HG03175 (cell line): ENCODE data around the gene GSE1.

Experiments used
- ATAC-seq: cut with Tn5 transposase; IDR thresholded peaks from one replicate; pipeline ENCODE4 v1.9.1; 2021; ENCODE audit warnings: mild to moderate bottlenecking, moderate library complexity; ENCODE audit not compliant: unreplicated experiment

Gene GSE1

GRCh38 chr16:85616607-85617321 is 3.6 kb downstream of the GSE1 start:
- ATAC-seq: peak; percentile 38

GRCh38 chr16:85617948-85618347 is 4.8 kb downstream of the GSE1 start:
- no peak for ATAC-seq

- no peak for ATAC-seq
These were observed 5.4 kb downstream of the GSE1 start for GRCh38 chr16:85618521-85618920.

GRCh38 chr16:85619101-85619891 is 6.2 kb downstream of the GSE1 start:
- no peak for ATAC-seq

- no peak for ATAC-seq
These were observed 7.3 kb downstream of the GSE1 start for GRCh38 chr16:85620374-85620773.

- ATAC-seq: no peak
These were observed 8.7 kb downstream of the GSE1 start for GRCh38 chr16:85621698-85622428.

- ATAC-seq: no peak
These were observed 9.6 kb downstream of the GSE1 start for GRCh38 chr16:85622683-85623082.

GRCh38 chr16:85623250-85623649 is 10.1 kb downstream of the GSE1 start:
- no peak for ATAC-seq

GRCh38 chr16:85623997-85624601 is 11.0 kb downstream of the GSE1 start:
- no peak for ATAC-seq

- no peak for ATAC-seq
These were observed 11.5 kb downstream of the GSE1 start for GRCh38 chr16:85624646-85625045.

GRCh38 chr16:85625053-85625452 is 11.9 kb downstream of the GSE1 start:
- no peak for ATAC-seq

- ATAC-seq: no peak
These were observed 12.5 kb downstream of the GSE1 start for GRCh38 chr16:85625485-85626117.

- no peak for ATAC-seq
These were observed 13.3 kb downstream of the GSE1 start for GRCh38 chr16:85626191-85626981.

GRCh38 chr16:85627089-85627488 is 14.0 kb downstream of the GSE1 start:
- no peak for ATAC-seq

GRCh38 chr16:85627526-85628264 is 14.6 kb downstream of the GSE1 start:
- ATAC-seq: no peak

GRCh38 chr16:85628265-85628556 is 15.1 kb downstream of the GSE1 start:
- ATAC-seq: no peak

GRCh38 chr16:85628645-85629044 is 15.5 kb downstream of the GSE1 start:
- ATAC-seq: no peak

- no peak for ATAC-seq
These were observed 16.2 kb downstream of the GSE1 start for GRCh38 chr16:85629326-85629725.

GRCh38 chr16:85629853-85630252 is 16.7 kb downstream of the GSE1 start:
- no peak for ATAC-seq

GRCh38 chr16:85631230-85631629 is 18.1 kb downstream of the GSE1 start:
- ATAC-seq: no peak
